Activated CD4-positive, CD25-positive, alpha-beta regulatory T cell (primary cell): Measurements from ENCODE around the gene PCDHGA10.
"Not testable (repeated sequence)": the region's sequence is repeated elsewhere in the genome, so short reads cannot be mapped to it uniquely, and the experiment has no call there.

Experiments
- DNase-seq, 4 experiments: peaks; one replicate each; lab custom pipeline; 2025; lab: John Stamatoyannopoulos, UW

PCDHGA10 gene

DNA sequence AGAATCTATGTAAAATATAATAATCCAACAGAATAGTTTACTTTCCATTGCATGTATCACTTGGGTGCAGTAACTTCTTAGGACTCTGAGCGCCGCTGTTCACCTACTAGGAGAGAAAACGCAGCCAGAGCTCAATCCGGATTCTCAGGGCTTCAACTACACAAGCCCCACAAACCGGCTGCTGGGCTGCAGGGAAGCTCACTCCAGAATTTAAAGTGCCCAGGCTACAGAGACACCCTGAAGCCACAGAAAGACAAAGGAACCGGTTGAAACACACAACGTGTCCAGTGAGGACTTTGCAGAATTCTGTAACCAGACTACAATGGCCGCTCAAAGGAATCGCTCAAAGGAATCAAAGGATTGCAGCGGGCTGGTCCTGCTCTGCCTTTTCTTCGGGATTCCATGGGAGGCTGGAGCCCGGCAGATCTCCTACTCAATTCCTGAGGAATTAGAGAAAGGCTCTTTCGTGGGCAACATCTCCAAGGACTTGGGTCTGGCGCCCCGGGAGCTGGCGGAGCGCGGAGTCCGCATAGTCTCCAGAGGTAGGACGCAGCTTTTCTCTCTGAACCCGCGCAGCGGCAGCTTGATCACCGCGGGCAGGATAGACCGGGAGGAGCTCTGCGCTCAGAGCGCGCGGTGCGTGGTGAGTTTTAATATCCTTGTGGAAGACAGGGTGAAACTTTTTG is at the start of gene PCDHGA10:
TSS of gene PCDHGA10 (plus strand) at position 134 of the 686 bp plus-strand sequence. CDS start at position 323, 189 bp downstream.
- DNase-seq = no peak

- DNase-seq = no peak
Observed at GRCh38 chr5:141363952-141364660, 48.7 kb upstream of the PCDHGA10 start, which contains the start of gene PCDHGA5. PCDHGA5 (plus strand) TSS chr5:141364162; CDS start chr5:141364331, 169 bp downstream.

- DNase-seq = no peak
Observed at GRCh38 chr5:141366016-141366896, 46.5 kb upstream of the PCDHGA10 start.

GRCh38 chr5:141369994-141370848 is 42.6 kb upstream of the PCDHGA10 start, which contains the start of gene PCDHGB3:
PCDHGB3 (plus strand) TSS chr5:141370242; CDS start chr5:141370395, 153 bp downstream.
- no peak for DNase-seq

DNA sequence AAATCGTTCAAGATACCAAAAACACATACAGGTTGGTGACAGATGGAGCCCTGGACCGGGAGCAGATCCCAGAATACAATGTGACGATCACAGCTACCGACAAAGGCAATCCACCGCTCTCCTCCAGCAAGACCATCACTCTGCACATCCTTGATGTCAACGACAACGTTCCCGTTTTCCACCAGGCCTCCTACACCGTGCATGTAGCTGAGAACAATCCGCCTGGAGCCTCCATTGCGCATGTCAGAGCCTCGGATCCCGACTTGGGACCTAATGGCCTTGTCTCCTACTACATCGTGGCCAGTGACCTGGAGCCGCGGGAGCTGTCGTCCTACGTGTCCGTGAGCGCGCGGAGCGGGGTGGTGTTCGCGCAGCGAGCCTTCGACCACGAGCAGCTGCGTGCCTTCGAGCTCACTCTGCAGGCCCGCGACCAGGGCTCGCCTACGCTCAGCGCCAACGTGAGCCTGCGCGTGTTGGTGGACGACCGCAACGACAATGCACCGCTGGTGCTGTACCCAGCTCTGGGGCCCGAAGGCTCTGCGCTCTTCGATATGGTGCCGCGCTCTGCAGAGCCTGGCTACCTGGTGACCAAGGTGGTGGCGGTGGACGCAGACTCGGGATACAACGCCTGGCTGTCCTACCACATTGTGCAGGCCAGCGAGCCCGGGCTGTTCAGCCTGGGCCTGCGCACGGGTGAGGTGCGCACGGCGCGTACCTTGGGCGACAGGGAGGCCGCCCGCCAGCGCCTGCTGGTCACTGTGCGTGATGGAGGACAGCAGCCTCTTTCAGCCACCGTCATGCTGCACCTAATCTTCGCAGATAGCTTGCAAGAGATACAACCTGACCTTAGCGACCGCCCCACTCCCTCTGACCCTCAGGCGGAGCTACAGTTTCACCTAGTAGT is 41.0 kb upstream of the PCDHGA10 start:
- DNase-seq = no peak

DNA sequence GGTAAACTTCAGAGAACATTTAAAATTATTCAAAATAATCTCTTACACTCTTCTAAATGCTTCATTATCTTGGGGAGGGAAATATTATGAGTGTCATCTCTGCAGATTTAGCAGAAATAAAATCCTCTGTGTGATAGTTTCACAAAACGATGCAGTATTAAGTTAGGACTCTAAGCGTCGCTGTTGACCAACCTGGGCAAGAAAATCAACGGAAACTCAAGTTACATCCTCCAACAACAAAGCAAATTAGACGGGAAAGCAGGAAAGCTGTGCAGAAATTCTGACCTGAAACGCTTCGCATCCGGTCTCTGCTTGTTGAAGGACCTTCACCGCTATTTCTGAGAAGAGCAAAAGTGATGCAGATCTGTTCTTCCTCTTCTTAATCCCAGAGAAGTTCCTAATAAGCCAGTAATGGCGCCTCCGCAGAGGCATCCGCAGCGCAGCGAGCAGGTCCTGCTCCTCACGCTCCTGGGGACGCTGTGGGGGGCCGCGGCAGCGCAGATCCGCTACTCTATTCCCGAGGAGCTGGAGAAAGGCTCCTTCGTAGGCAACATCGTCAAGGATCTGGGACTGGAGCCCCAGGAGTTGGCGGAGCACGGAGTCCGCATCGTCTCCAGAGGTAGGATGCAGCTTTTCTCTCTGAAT is 39.0 kb upstream of the PCDHGA10 start, which contains the start of gene PCDHGA6:
TSS of gene PCDHGA6 (plus strand) at position 219 of the 645 bp plus-strand sequence. CDS start at position 412, 193 bp downstream.
- DNase-seq = no peak

DNA sequence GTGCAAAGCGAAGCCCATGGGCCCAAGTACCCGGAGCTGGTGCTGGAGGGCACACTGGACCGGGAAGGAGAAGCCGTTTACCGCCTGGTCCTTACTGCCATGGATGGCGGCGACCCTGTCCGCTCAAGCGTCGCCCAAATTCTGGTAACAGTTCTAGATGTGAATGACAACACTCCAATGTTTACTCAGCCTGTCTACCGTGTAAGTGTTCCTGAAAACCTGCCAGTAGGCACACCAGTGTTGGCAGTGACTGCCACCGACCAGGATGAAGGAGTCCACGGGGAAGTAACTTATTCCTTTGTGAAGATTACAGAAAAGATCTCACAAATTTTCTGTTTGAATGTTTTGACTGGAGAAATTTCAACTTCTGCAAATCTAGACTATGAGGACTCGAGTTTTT is 38.2 kb upstream of the PCDHGA10 start:
- DNase-seq = no peak

GRCh38 chr5:141375444-141376155 is 37.2 kb upstream of the PCDHGA10 start:
- not testable (repeated sequence) for DNase-seq

DNA sequence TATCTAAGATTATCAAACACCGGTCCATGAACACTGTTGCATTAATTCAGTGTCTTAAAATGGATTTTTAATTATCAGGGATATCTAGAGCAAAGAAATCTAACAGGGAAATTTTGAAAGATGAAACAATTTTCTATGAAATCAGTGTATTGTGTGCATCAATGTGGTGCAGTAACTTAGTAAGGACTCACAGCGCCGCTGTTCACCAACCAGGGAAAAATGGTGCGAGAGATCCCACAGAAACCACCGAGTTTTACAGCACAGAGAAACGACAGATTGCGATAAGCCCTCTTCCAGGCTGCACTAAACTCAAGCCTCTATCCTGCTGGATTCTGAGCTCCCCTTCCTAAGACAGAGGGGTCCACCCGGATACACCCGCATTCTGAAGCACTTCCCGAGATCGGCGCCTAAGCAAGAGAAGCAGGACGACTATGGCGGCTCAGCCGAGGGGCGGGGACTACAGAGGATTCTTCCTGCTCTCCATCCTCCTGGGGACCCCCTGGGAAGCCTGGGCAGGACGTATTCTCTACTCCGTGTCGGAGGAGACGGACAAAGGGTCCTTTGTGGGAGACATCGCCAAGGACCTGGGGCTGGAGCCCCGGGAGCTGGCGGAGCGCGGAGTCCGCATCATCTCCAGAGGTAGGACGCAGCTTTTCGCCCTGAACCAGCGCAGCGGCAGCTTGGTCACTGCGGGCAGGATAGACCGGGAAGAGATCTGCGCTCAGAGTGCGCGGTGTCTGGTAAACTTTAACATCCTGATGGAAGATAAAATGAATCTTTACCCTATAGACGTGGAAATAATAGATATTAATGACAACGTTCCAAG is 30.1 kb upstream of the PCDHGA10 start, which contains the start of gene PCDHGA7:
TSS of gene PCDHGA7 (plus strand) at position 274 of the 826 bp plus-strand sequence. CDS start at position 432, 158 bp downstream.
- DNase-seq = no peak

DNA sequence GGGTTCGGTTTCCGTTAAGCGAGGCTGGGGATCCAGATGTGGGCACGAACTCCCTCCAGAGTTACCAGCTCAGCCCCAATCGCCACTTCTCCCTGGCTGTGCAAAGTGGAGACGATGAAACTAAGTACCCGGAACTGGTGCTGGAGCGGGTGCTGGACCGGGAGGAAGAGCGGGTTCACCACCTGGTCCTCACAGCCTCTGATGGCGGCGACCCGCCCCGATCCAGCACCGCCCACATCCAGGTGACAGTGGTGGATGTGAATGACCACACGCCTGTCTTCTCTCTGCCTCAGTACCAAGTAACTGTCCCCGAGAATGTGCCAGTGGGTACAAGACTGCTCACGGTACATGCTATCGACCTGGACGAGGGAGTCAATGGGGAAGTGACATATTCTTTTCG is 29.4 kb upstream of the PCDHGA10 start:
- DNase-seq = no peak

DNA sequence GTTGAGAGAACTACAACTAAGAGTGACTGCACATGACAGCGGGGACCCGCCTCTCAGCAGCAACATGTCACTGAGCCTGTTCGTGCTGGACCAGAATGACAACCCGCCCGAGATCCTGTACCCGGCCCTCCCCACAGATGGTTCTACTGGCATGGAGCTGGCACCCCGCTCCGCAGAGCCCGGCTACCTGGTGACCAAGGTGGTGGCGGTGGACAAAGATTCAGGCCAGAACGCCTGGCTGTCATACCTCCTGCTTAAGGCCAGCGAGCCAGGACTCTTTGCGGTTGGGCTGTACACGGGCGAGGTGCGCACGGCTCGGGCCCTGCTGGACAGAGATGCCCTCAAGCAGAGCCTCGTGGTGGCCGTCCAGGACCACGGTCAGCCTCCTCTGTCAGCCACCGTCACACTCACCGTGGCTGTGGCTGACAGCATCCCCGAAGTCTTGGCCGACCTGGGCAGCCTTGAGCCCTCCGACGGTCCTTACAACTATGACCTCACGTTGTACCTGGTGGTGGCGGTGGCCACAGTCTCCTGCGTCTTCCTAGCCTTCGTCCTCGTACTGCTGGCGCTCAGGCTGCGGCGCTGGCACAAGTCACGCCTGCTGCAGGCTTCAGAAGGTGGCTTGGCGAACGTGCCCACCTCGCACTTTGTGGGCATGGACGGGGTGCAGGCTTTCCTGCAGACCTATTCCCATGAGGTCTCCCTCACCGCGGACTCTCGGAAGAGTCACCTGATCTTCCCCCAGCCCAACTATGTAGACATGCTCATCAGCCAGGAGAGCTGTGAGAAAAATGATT is 28.1 kb upstream of the PCDHGA10 start:
- no peak for DNase-seq

- DNase-seq = not testable (repeated sequence)
Observed at GRCh38 chr5:141387557-141388311, 25.1 kb upstream of the PCDHGA10 start, which contains the start of gene PCDHGB4. PCDHGB4 (plus strand) TSS chr5:141387698; CDS start chr5:141387885, 187 bp downstream.

DNA sequence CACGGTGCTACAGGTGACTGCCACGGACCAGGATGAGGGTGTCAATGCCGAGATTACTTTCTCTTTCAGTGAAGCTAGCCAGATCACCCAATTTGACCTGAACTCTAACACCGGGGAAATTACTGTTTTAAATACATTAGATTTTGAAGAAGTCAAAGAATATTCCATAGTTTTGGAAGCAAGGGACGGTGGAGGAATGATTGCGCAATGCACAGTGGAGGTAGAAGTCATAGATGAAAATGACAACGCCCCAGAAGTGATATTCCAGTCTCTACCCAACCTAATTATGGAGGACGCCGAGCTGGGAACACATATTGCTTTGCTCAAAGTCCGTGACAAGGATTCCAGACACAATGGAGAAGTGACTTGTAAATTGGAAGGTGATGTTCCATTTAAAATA is 24.1 kb upstream of the PCDHGA10 start:
- no peak for DNase-seq

- no peak for DNase-seq
Observed at GRCh38 chr5:141389153-141390042, 23.4 kb upstream of the PCDHGA10 start.
